HL-60 (cell line): ENCODE measurements around the gene RFLNA.

Experiments
- CTCF ChIP-seq: IDR thresholded peaks from one replicate; pipeline ENCODE4 v1.5.1; 2011; ENCODE audit warnings: low read length, control low read depth, inconsistent platforms; ENCODE audit not compliant: insufficient read depth
- GABPA ChIP-seq: IDR thresholded peaks from 2 replicates; pipeline ENCODE4 v1.6.1; 2012; ENCODE audit warnings: low read depth
- POLR2AphosphoS5 ChIP-seq: IDR thresholded peaks from 2 replicates; pipeline ENCODE4 v1.6.1; 2012; ENCODE audit warnings: low read depth
- REST ChIP-seq: IDR thresholded peaks from 2 replicates; pipeline ENCODE4 v1.6.1; 2012; ENCODE audit warnings: low read depth; ENCODE audit not compliant: insufficient replicate concordance
- SPI1 ChIP-seq: IDR thresholded peaks from 2 replicates; pipeline ENCODE4 v1.6.1; 2012; ENCODE audit warnings: low read depth, mild to moderate bottlenecking, borderline replicate concordance

GRCh38 chr12:124278389-124279101 is 16.3 kb upstream of the RFLNA start:
- TF ChIP-seq CTCF (no peak), REST (no peak), POLR2AphosphoS5 (no peak), GABPA (no peak), SPI1 (no peak)
